LNCaP clone FGC (cell line): ENCODE data around the gene ZNF613.
"Not testable (repeated sequence)": the region's sequence is repeated elsewhere in the genome, so short reads cannot be mapped to it uniquely, and the experiment has no call there.

Experiments used
- DNase-seq: peaks from one replicate; pipeline ENCODE4 v3.0.0-alpha.2; 2011; ENCODE audit warnings: low read depth
- H3K4me3 ChIP-seq: 2 replicates; pipeline ENCODE4 v1.5.1; 2011; ENCODE audit warnings: mild to moderate bottlenecking, low read depth, low read length, control low read depth
- CTCF ChIP-seq: IDR thresholded peaks from 2 replicates; pipeline ENCODE4 v1.5.1; 2012; ENCODE audit warnings: mild to moderate bottlenecking; ENCODE audit not compliant: control insufficient read depth, insufficient read depth; ENCODE audit errors: extremely low read depth

Gene ZNF613

DNA sequence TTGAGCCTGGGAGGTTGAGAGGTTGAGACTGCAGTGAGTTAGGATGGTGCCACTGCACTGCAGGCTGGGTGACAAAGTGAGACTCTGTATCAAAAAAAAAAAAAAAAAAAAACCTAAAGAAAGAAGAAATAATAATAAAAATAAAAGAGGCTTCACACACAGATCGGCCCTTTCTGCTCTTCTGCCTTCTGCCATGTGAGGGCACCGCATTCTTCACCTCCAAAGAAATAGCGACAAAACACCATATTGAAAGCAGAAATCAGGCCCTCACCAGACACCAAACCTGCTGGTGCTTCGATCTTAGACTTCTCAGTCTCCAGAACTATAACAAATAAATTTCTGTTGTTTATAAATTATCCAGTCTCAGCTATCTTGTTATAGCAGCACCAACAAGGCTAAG is 25.4 kb upstream of the ZNF613 start:
- TF ChIP-seq CTCF, result no peak

GRCh38 chr19:51903192-51903591 is 24.1 kb upstream of the ZNF613 start:
- DNase-seq, result no peak
- peak overlapping the region; percentile 82 for H3K4me3 ChIP-seq
- no peak for TF ChIP-seq CTCF

More for the DNA sequence above, 25.4 kb upstream of the ZNF613 start:
- no peak overlapping the region for H3K4me3 ChIP-seq
- no peak for DNase-seq

DNA sequence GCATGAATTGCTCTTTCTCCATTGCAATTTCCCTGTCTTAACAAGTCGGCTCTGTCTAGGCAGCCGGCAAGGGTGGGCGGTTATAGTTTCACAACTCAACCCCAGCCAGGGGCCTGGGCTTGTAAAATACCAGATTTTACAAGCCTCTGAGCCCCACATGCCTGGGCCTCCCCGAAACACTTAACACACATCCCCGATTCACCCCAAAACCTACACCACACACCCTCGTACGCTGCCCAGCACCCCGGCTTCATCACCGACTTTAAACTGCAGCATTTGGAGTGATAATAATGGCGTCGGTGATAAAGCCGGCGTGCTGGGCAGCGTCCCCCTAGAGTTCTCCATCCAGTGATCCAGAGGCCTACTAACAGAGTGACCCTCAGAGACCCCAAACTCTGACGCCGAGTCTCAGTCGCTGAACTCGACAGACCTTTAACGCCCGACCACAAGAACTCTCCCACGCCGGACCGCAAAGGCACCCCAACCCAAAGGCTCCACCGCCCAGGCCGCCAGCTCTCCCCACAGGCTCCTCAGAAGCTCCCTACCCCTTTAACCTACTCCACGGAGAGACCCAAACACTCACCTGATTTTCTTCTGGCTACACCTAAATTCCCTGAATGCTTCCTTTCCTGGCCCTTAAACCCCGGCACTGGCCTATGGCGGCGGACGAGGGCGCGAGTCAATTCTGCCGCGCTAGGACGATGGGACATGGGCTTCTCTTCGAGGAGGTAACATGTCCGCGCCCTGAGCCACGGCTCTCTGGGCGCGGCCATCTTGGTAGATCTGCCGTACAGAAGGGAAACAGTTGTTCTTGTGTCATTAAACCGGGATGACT is 22.7 kb upstream of the ZNF613 start, which contains the start of gene ZNF649:
Gene ZNF649, minus strand, starts transcription at position 687 of the 835 bp plus-strand sequence. CDS start 4,910 bp downstream, outside the sequence.
- peak within 1 kb of the TSS; percentile 82 for H3K4me3 ChIP-seq
- peak; percentile 37 for TF ChIP-seq CTCF
- DNase-seq, result peak; percentile 63

GRCh38 chr19:51905206-51905605 is 22.1 kb upstream of the ZNF613 start:
- DNase-seq, result no peak
- TF ChIP-seq CTCF, result no peak
- H3K4me3 ChIP-seq, result no peak overlapping the region; the same call in 1 of the 2 replicates

GRCh38 chr19:51905639-51906038 is 21.6 kb upstream of the ZNF613 start:
- DNase-seq, H3K4me3 ChIP-seq: not testable (repeated sequence)

DNA sequence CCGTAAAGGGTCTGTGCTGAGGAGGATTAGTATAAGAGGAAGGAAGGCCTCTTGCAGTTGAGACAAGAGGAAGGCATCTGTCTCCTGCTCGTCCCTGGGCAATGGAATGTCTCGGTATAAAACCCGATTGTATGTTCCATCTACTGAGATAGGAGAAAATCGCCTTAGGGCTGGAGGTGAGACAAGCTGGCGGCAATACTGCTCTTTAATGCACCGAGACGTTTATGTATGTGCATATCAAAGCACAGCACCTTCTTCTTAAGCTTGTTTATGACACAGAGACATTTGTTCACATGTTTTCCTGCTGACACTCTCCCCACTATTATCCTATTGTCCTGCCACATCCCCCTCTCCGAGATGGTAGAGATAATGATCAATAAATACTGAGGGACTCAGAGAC is 21.2 kb upstream of the ZNF613 start:
- H3K4me3 ChIP-seq, DNase-seq: not testable (repeated sequence)

GRCh38 chr19:51907981-51908380 is 19.3 kb upstream of the ZNF613 start:
- not testable (repeated sequence) for DNase-seq, H3K4me3 ChIP-seq

DNA sequence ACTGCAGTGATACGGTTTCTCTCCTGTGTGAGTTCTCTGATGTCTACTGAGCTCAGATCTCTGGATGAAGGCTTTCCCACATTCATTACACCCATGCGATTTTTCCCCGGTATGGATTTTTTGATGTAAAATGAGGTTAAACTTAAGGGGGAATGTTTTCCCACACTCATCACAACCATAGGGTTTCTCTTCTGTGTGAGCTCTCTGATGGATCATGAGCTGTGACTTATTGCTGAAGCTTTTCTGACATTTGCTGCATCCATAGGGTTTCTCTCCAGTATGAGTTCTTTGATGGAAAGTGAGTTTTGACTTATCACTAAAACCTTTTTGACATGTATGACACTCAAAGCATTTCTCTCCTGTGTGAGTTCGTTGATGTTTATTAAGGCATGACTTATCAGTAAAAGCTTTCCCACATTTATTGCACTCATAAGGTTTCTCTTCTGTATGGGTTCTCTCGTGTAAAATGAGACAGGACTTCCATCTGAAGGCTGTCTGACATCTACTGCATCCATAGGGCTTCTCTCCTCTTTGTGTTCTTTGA is 11.9 kb upstream of the ZNF613 start:
- no peak for TF ChIP-seq CTCF
- no peak overlapping the region for H3K4me3 ChIP-seq
- DNase-seq, result no peak
